CD4-positive, CD25-positive, alpha-beta regulatory T cell (primary cell): ENCODE measurements around the gene UBE3D. TPM values are rescaled to one million over a fixed set of nuclear protein-coding genes. Genes with fewer than 3 reads are reported as not detected.
"Not testable (repeated sequence)": the region's sequence is repeated elsewhere in the genome, so short reads cannot be mapped to it uniquely, and the experiment has no call there.

Source experiments
- ATAC-seq, 2 donors: fragments of 150-1000 bp; cut with Tn5 transposase; one replicate each; pipeline ENCODE4 v1.10.0; 2021; ENCODE audit warnings: low read depth in 2 of 2, moderate number of reproducible peaks in 2 of 2, moderate library complexity in 1 of 2
- DNase-seq, 3 donors: peaks; one replicate each; pipeline versions ENCODE4 v3.0.0 to v3.0.0-alpha.2; 2012 to 2022; ENCODE audit warnings: mixed read lengths in 1 of 3
- H3K27ac ChIP-seq: one replicate; pipeline ENCODE4 v1.7.0; 2013; ENCODE audit warnings: mild to moderate bottlenecking, low read length; ENCODE audit not compliant: insufficient read depth, poor library complexity, severe bottlenecking
- H3K27me3 ChIP-seq: one replicate; pipeline ENCODE4 v1.7.0; 2013; ENCODE audit warnings: low read length; ENCODE audit not compliant: control insufficient read depth, insufficient read depth
- H3K36me3 ChIP-seq: one replicate; pipeline ENCODE4 v1.7.0; 2013; ENCODE audit warnings: mild to moderate bottlenecking, low read length, moderate library complexity; ENCODE audit not compliant: control insufficient read depth, insufficient read depth
- H3K4me1 ChIP-seq: 2 replicates; pipeline ENCODE4 v1.7.0; 2013; ENCODE audit warnings: mild to moderate bottlenecking, low read length; ENCODE audit not compliant: insufficient read depth, control insufficient read depth, poor library complexity, severe bottlenecking
- H3K4me3 ChIP-seq: one replicate; pipeline ENCODE4 v1.7.0; 2013; ENCODE audit warnings: low read depth, mild to moderate bottlenecking, low read length, moderate library complexity
- H3K9me3 ChIP-seq, 2 experiments: 1 replicate in 1 of 2; 2 replicates in 1 of 2; pipeline ENCODE4 v1.7.0; 2013; ENCODE audit warnings: low read length in 2 of 2, mild to moderate bottlenecking in 1 of 2, moderate library complexity in 1 of 2; ENCODE audit not compliant: control insufficient read depth in 2 of 2
- H3K27ac Mint-ChIP-seq, 3 donors: one replicate each; pipeline ENCODE4 v1.8.0; 2020 to 2022; ENCODE audit warnings: mild to moderate bottlenecking in 3 of 3, mixed read lengths in 3 of 3, moderate library complexity in 2 of 3
- H3K27me3 Mint-ChIP-seq: one replicate; pipeline ENCODE4 v1.8.0; 2022; ENCODE audit warnings: mild to moderate bottlenecking, mixed read lengths
- H3K36me3 Mint-ChIP-seq: one replicate; pipeline ENCODE4 v1.8.0; 2020; ENCODE audit warnings: mixed read lengths
- H3K4me1 Mint-ChIP-seq, 4 donors: one replicate each; pipeline ENCODE4 v1.8.0; 2020 to 2022; ENCODE audit warnings: mixed read lengths in 4 of 4, mild to moderate bottlenecking in 1 of 4
- H3K4me3 Mint-ChIP-seq, 4 donors: one replicate each; pipeline ENCODE4 v1.8.0; 2020 to 2022; ENCODE audit warnings: mild to moderate bottlenecking in 4 of 4, mixed read lengths in 4 of 4, moderate library complexity in 3 of 4
- H3K9me3 Mint-ChIP-seq, 7 donors: one replicate each; pipeline ENCODE4 v1.8.0; 2020 to 2022; ENCODE audit warnings: mixed read lengths in 7 of 7, mild to moderate bottlenecking in 3 of 7, moderate library complexity in 2 of 7
- polyA plus RNA-seq, 4 donors: library from polyadenylated mRNA; unstranded; fragments of 300-500 nt; fragmentation: Illumina TruSeq; gene quantifications; one replicate each; pipeline ENCODE4 v1.2.3, GENCODE V29; 2021
- total RNA-seq: library from RNA; stranded (reverse); gene quantifications from one replicate; pipeline ENCODE4 v1.2.3, GENCODE V29; 2022

UBE3D gene
- total and polyA plus RNA-seq, 5 donors from 2014 or later = 3.8 to 7.8 (median 5.5) TPM

DNA sequence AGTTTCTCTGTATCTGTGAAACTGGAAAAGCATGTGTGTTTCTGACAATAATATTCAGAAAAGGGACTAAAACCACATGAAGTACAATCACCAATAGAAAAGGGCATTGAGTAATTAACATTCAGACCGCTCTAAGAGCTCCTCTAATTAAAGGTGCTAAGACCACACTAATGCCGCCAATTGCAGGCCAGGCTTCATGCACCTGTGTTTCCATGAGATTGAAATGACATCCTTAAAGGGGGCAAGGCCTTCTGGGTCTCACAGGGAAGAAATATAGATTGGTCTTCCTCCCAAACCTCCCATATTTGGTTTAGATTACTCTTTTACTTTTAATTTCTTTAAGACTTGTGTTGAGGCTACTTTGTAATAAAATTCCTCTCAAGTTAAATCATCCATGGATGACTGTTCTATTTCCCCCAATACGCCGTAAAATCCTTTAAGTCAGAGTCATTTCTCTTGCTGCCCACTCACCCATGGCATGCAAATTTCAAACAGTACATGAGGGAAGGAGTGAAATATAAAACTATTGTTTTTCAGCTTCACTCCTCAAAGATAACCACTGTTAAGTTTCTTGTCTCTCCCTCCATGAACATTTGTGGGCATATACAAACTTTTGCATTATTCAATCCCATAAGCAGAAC is 110.6 kb downstream of the UBE3D start:
- Histone ChIP-seq H3K36me3 (peaks cover 6% of the 10 kb centered on the region), H3K4me3 (no peak overlapping the region), H3K9me3 (no peaks in the 10 kb centered on the region), H3K4me1 (no peaks in the 10 kb centered on the region), H3K27me3 (no peaks in the 10 kb centered on the region), H3K27ac (no peak overlapping the region)
- Mint-ChIP-seq H3K4me3 (no peak overlapping the region), H3K4me1 (no peaks in the 10 kb centered on the region), H3K27ac (no peak overlapping the region), H3K27me3 (no peaks in the 10 kb centered on the region), H3K9me3 (peaks cover 0 to 1% (median 0%) of the 10 kb centered on the region in 7 donors), H3K36me3 (peaks cover 40% of the 10 kb centered on the region)
- ATAC-seq (no peak), DNase-seq (no peak)

- H3K9me3 Mint-ChIP-seq = peaks cover 0 to 1% (median 0%) of the 10 kb centered on the region in 7 donors
- Histone ChIP-seq H3K36me3 (peaks cover 6% of the 10 kb centered on the region), H3K27ac (no peak overlapping the region), H3K9me3 (no peaks in the 10 kb centered on the region), H3K4me1 (no peaks in the 10 kb centered on the region), H3K4me3 (no peak overlapping the region), H3K27me3 (no peaks in the 10 kb centered on the region)
- peaks cover 41% of the 10 kb centered on the region for H3K36me3 Mint-ChIP-seq
- H3K27ac Mint-ChIP-seq = no peak overlapping the region
- DNase-seq = no peak
- no peaks in the 10 kb centered on the region for H3K27me3 Mint-ChIP-seq
- no peaks in the 10 kb centered on the region for H3K4me1 Mint-ChIP-seq
- H3K4me3 Mint-ChIP-seq = no peak overlapping the region
- no peak for ATAC-seq
Observed at GRCh38 chr6:82954356-82954755, 111.3 kb downstream of the UBE3D start.

DNA sequence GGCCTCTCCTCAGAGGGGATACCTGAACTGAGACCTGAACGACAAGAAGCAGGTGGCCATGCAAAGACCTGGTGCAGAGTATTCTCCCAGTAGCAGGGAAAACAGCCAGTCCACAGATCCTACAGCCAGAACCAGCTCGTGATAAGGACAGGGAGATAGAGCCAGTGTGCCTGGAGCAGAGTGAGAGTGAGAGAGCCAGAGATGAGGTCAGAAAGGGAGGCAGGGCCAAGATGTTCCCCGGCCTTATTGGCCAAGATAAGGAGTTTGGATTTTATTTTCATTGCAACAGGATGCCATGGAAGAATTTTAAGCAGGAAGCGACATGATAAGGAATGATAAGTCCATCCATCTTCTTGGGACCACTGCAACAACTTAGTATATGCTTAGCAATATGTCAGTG is 111.8 kb downstream of the UBE3D start:
- no peak for ATAC-seq
- H3K36me3 Mint-ChIP-seq = peaks cover 41% of the 10 kb centered on the region
- no peak for DNase-seq
- no peak overlapping the region for H3K27ac ChIP-seq
- H3K27me3 Mint-ChIP-seq = no peaks in the 10 kb centered on the region
- H3K4me3 Mint-ChIP-seq = no peak overlapping the region
- H3K9me3 ChIP-seq = no peaks in the 10 kb centered on the region
- H3K4me1 ChIP-seq = no peaks in the 10 kb centered on the region
- H3K4me1 Mint-ChIP-seq = no peaks in the 10 kb centered on the region
- H3K27ac Mint-ChIP-seq = peak overlapping the region in 1 of 3 donors; percentile 7
- H3K4me3 ChIP-seq = no peak overlapping the region
- no peaks in the 10 kb centered on the region for H3K27me3 ChIP-seq
- peaks cover 0 to 2% (median 0%) of the 10 kb centered on the region in 7 donors for H3K9me3 Mint-ChIP-seq
- H3K36me3 ChIP-seq = peaks cover 6% of the 10 kb centered on the region

GRCh38 chr6:82951935-82952334 is 113.7 kb downstream of the UBE3D start:
- no peaks in the 10 kb centered on the region for H3K27me3 Mint-ChIP-seq
- Histone ChIP-seq H3K4me3 (no peak overlapping the region), H3K27ac (no peak overlapping the region), H3K4me1 (no peaks in the 10 kb centered on the region), H3K27me3 (no peaks in the 10 kb centered on the region), H3K36me3 (peaks cover 6% of the 10 kb centered on the region), H3K9me3 (no peaks in the 10 kb centered on the region)
- H3K4me3 Mint-ChIP-seq = no peak overlapping the region
- no peak for DNase-seq
- ATAC-seq = no peak
- H3K36me3 Mint-ChIP-seq = peaks cover 50% of the 10 kb centered on the region
- no peak overlapping the region for H3K27ac Mint-ChIP-seq
- H3K4me1 Mint-ChIP-seq = peaks cover 0 to 6% (median 0%) of the 10 kb centered on the region in 4 donors
- H3K9me3 Mint-ChIP-seq = peaks cover 0 to 9% (median 2%) of the 10 kb centered on the region in 7 donors

GRCh38 chr6:82951389-82951788 is 114.3 kb downstream of the UBE3D start:
- H3K36me3 ChIP-seq = peaks cover 6% of the 10 kb centered on the region
- H3K36me3 Mint-ChIP-seq = peaks cover 54% of the 10 kb centered on the region
- H3K27ac Mint-ChIP-seq = no peak overlapping the region
- peaks cover 0 to 12% (median under 1%) of the 10 kb centered on the region in 4 donors for H3K4me1 Mint-ChIP-seq
- ATAC-seq (peak in 1 of 2 donors; percentile 16), DNase-seq (no peak)
- H3K27me3 Mint-ChIP-seq = no peaks in the 10 kb centered on the region
- no peak overlapping the region for H3K27ac ChIP-seq
- no peaks in the 10 kb centered on the region for H3K27me3 ChIP-seq
- no peaks in the 10 kb centered on the region for H3K9me3 ChIP-seq
- no peak overlapping the region for H3K4me3 ChIP-seq
- no peaks in the 10 kb centered on the region for H3K4me1 ChIP-seq
- H3K9me3 Mint-ChIP-seq = peaks cover 0 to 9% (median 3%) of the 10 kb centered on the region in 7 donors
- H3K4me3 Mint-ChIP-seq = no peak overlapping the region

- H3K27ac ChIP-seq, H3K4me3 ChIP-seq, H3K27me3 ChIP-seq, H3K4me1 ChIP-seq, H3K27ac Mint-ChIP-seq, H3K4me3 Mint-ChIP-seq, ATAC-seq, DNase-seq, H3K27me3 Mint-ChIP-seq, H3K4me1 Mint-ChIP-seq, H3K36me3 ChIP-seq: not testable (repeated sequence)
- Mint-ChIP-seq H3K36me3 (peaks cover 29% of the 10 kb centered on the region), H3K9me3 (peaks cover 4 to 28% (median 6%) of the 10 kb centered on the region in 7 donors)
- H3K9me3 ChIP-seq = peaks cover 7 to 31% of the 10 kb centered on the region in 2 experiments
Observed at GRCh38 chr6:82930915-82931314, 134.7 kb downstream of the UBE3D start.

DNA sequence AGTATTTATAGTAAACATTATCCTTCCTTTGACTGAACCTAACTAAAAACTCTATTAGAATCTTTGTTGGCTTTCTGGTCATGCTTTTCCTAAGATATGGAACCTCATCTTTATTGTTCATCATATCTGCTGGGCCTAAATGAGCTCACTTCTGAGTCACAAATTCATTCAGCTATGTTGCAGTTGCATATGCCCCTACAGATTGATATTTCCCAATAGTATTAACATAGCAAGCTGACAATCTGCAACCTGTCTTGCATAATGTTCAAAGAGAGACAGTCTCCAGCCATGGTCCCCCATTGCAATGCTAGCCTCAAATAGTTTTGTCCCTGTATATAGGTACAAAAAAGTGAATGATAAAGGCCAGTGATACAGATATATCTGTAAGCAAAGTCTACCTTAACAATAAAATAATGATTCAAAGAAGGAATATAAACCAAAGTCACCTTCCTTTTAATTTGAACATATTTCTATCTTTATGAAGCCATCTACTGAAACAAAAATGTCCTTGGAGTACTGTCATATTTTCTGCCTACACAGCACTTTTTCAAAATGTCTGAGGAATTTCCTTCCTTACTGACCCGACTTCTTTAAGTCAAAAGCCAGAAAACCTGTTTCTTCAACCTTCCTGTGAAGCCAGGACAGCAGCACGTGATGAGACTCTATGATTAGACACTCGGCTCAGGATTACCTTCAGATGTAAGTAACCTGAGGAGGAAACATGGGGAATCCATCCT is 140.7 kb downstream of the UBE3D start:
- no peaks in the 10 kb centered on the region for H3K4me1 Mint-ChIP-seq

More for the DNA sequence above, 140.7 kb downstream of the UBE3D start:
- no peak overlapping the region for H3K27ac Mint-ChIP-seq
- Histone ChIP-seq H3K27ac (no peak overlapping the region), H3K4me3 (no peak overlapping the region), H3K36me3 (no peaks in the 10 kb centered on the region), H3K4me1 (no peaks in the 10 kb centered on the region), H3K27me3 (no peaks in the 10 kb centered on the region), H3K9me3 (no peaks in the 10 kb centered on the region)
- H3K4me3 Mint-ChIP-seq = no peak overlapping the region
- DNase-seq (no peak), ATAC-seq (no peak)
- peaks cover 9% of the 10 kb centered on the region for H3K36me3 Mint-ChIP-seq
- H3K27me3 Mint-ChIP-seq = no peaks in the 10 kb centered on the region
- H3K9me3 Mint-ChIP-seq = peaks cover 0 to 8% (median under 1%) of the 10 kb centered on the region in 7 donors
